NCI-H345 treated with DMSO at 0.1 percent for 48 hours (cell line): Measurements from ENCODE around the gene CILP2.

Experiments
- DNase-seq: peaks from one replicate; lab custom pipeline; 2025; ENCODE audit not compliant: unreplicated experiment; lab: John Stamatoyannopoulos, UW

CILP2 gene

GRCh38 chr19:19562665-19563347 lies 24.7 kb downstream of the CILP2 start:
- no peak for DNase-seq

GRCh38 chr19:19563348-19563848 lies 25.3 kb downstream of the CILP2 start:
- DNase-seq, result no peak

GRCh38 chr19:19566306-19566705 lies 28.2 kb downstream of the CILP2 start:
- DNase-seq, result no peak

- DNase-seq, result no peak
Measured at GRCh38 chr19:19567391-19567790, 29.3 kb downstream of the CILP2 start.

- no peak for DNase-seq
Measured at GRCh38 chr19:19568802-19569756, 31.0 kb downstream of the CILP2 start.

- no peak for DNase-seq
Measured at GRCh38 chr19:19570571-19570970, 32.5 kb downstream of the CILP2 start.

GRCh38 chr19:19571071-19571786 lies 33.2 kb downstream of the CILP2 start:
- no peak for DNase-seq

- DNase-seq, result peak; percentile 35
Measured at GRCh38 chr19:19575411-19575810, 37.3 kb downstream of the CILP2 start.

- no peak for DNase-seq
Measured at GRCh38 chr19:19578252-19578651, 40.2 kb downstream of the CILP2 start.

GRCh38 chr19:19579533-19580361 lies 41.7 kb downstream of the CILP2 start:
- DNase-seq, result no peak

GRCh38 chr19:19580418-19580817 lies 42.4 kb downstream of the CILP2 start:
- no peak for DNase-seq

- no peak for DNase-seq
Measured at GRCh38 chr19:19581391-19581790, 43.3 kb downstream of the CILP2 start.

GRCh38 chr19:19582471-19582870 lies 44.4 kb downstream of the CILP2 start:
- no peak for DNase-seq

GRCh38 chr19:19584356-19584755 lies 46.3 kb downstream of the CILP2 start:
- no peak for DNase-seq

- no peak for DNase-seq
Measured at GRCh38 chr19:19587771-19588170, 49.7 kb downstream of the CILP2 start.

GRCh38 chr19:19588546-19588945 lies 50.5 kb downstream of the CILP2 start:
- DNase-seq, result no peak

GRCh38 chr19:19591133-19591825 lies 53.2 kb downstream of the CILP2 start:
- no peak for DNase-seq

- DNase-seq, result no peak
Measured at GRCh38 chr19:19592690-19593089, 54.6 kb downstream of the CILP2 start.

- no peak for DNase-seq
Measured at GRCh38 chr19:19594381-19594780, 56.3 kb downstream of the CILP2 start.

GRCh38 chr19:19595171-19595701 lies 57.2 kb downstream of the CILP2 start:
- no peak for DNase-seq
